H1 (cell line): ENCODE measurements around the gene CFDP1. TPM values are rescaled to one million over a fixed set of nuclear protein-coding genes. Genes with fewer than 3 reads are reported as not detected.

ENCODE experiments used
- CTCF ChIA-PET: fragments of 300-600 bp; sonication (Branson Sonifier 250); formaldehyde crosslinking; loops from one replicate; lab custom pipeline; 2021; ENCODE audit not compliant: partially characterized antibody; lab: Charles Lee
- POLR2A ChIA-PET: fragments of 300-600 bp; sonication (Branson Sonifier 250); formaldehyde crosslinking; loops from one replicate; lab custom pipeline; 2021; ENCODE audit warnings: inconsistent platforms; ENCODE audit not compliant: partially characterized antibody; lab: Charles Lee
- DNase-seq, 2 experiments: peaks; one replicate each; pipeline versions ENCODE4 v3.0.0 to v3.0.0-alpha.2; 2010 to 2022; ENCODE audit warnings: low spot score in 2 of 2, low read depth in 1 of 2, mixed read lengths in 1 of 2
- FAIRE-seq: peaks from 2 replicates; lab custom pipeline; 2011; peaks lifted over from hg19 to GRCh38; lab: Jason Lieb, UNC
- H2AFZ ChIP-seq: 2 replicates; pipeline ENCODE4 v1.8.1; 2012; ENCODE audit warnings: low read length, inconsistent platforms
- H2AK5ac ChIP-seq: 2 replicates; pipeline ENCODE4 v1.6.1; 2013; ENCODE audit warnings: low read depth, low read length
- H2BK120ac ChIP-seq: replicated peaks from 2 replicates; pipeline ENCODE3; 2013; ENCODE audit warnings: low read depth, low read length, inconsistent platforms
- H2BK12ac ChIP-seq: 2 replicates; pipeline ENCODE4 v1.6.1; 2013; ENCODE audit warnings: low read depth, low read length
- H2BK15ac ChIP-seq: 2 replicates; pipeline ENCODE4 v1.6.1; 2013; ENCODE audit warnings: low read length
- H2BK20ac ChIP-seq: 2 replicates; pipeline ENCODE4 v1.6.1; 2013; ENCODE audit warnings: low read length
- H2BK5ac ChIP-seq: 2 replicates; pipeline ENCODE4 v1.6.1; 2013; ENCODE audit warnings: low read depth, low read length
- H3K14ac ChIP-seq: 2 replicates; pipeline ENCODE4 v1.6.1; 2013; ENCODE audit warnings: inconsistent platforms; ENCODE audit not compliant: insufficient read length
- H3K18ac ChIP-seq: 2 replicates; pipeline ENCODE4 v1.6.1; 2013; ENCODE audit warnings: low read length; ENCODE audit errors: extremely low read depth
- H3K23ac ChIP-seq: 2 replicates; pipeline ENCODE4 v1.6.1; 2013; ENCODE audit warnings: inconsistent platforms; ENCODE audit not compliant: insufficient read length
- H3K23me2 ChIP-seq: 2 replicates; pipeline ENCODE4 v1.6.1; 2013; ENCODE audit warnings: low read depth, low read length
- H3K27ac ChIP-seq: 2 replicates; pipeline ENCODE4 v1.6.1; 2011; ENCODE audit warnings: low read depth, low read length, inconsistent platforms
- H3K27me3 ChIP-seq, 4 experiments: replicated peaks in 1 of 4; 1 replicate in 1 of 4; 2 replicates in 3 of 4; pipeline versions ENCODE4 v1.6.1 to v1.8.1; 2011 to 2013; ENCODE audit warnings: low read length in 3 of 4, mild to moderate bottlenecking in 3 of 4, inconsistent platforms in 2 of 4, mixed read lengths in 2 of 4, moderate library complexity in 1 of 4; ENCODE audit not compliant: control insufficient read depth in 3 of 4, insufficient read depth in 3 of 4; ENCODE audit errors: extremely low read depth in 1 of 4
- H3K36me3 ChIP-seq, 4 experiments: 2 replicates each; pipeline versions ENCODE4 v1.6.1 to v1.8.1; 2011 to 2013; ENCODE audit warnings: mild to moderate bottlenecking in 4 of 4, low read length in 3 of 4, moderate library complexity in 2 of 4, control low read depth in 1 of 4, inconsistent platforms in 1 of 4; ENCODE audit not compliant: insufficient read depth in 4 of 4, control insufficient read depth in 2 of 4
- H3K4ac ChIP-seq: replicated peaks from 2 replicates; pipeline ENCODE3; 2013; ENCODE audit warnings: low read length, low read depth, mixed read lengths, inconsistent platforms; ENCODE audit not compliant: insufficient read length
- H3K4me1 ChIP-seq, 4 experiments: replicated peaks in 1 of 4; 1 replicate in 1 of 4; 2 replicates in 3 of 4; pipeline versions ENCODE4 v1.6.1 to v1.8.1; 2011 to 2013; ENCODE audit warnings: low read length in 3 of 4, inconsistent platforms in 2 of 4, mixed read lengths in 1 of 4; ENCODE audit not compliant: insufficient read depth in 4 of 4, control insufficient read depth in 3 of 4
- H3K4me2 ChIP-seq, 2 experiments: 2 replicates each; pipeline versions ENCODE4 v1.6.1 to v1.8.1; 2011 to 2013; ENCODE audit warnings: low read depth in 2 of 2, low read length in 2 of 2, control low read depth in 1 of 2, inconsistent platforms in 1 of 2, mild to moderate bottlenecking in 1 of 2; ENCODE audit not compliant: insufficient read depth in 1 of 2
- H3K4me3 ChIP-seq, 4 experiments: fragments of 200-600, 300-600 bp in 1 of 4; sonication (generic), shearing (Covaris generic), sonication (Bioruptor Twin) in 1 of 4; 2 replicates each; pipeline versions ENCODE4 v1.5.1 to v1.8.1; 2011 to 2016; ENCODE audit warnings: low read length in 4 of 4, low read depth in 3 of 4, control low read depth in 2 of 4, inconsistent platforms in 2 of 4, mild to moderate bottlenecking in 2 of 4, mixed read lengths in 1 of 4, moderate library complexity in 1 of 4; ENCODE audit not compliant: insufficient read depth in 2 of 4; ENCODE audit errors: extremely low read depth in 1 of 4
- H3K56ac ChIP-seq: replicated peaks from 2 replicates; pipeline ENCODE3; 2013; ENCODE audit warnings: low read depth, mild to moderate bottlenecking, mixed read lengths, low read length, inconsistent platforms; ENCODE audit not compliant: insufficient read length
- H3K79me1 ChIP-seq: 2 replicates; pipeline ENCODE4 v1.6.1; 2013; ENCODE audit warnings: low read depth, low read length, control low read depth
- H3K79me2 ChIP-seq, 2 experiments: 2 replicates each; pipeline versions ENCODE4 v1.6.1 to v1.8.1; 2012 to 2013; ENCODE audit warnings: low read length in 2 of 2, mild to moderate bottlenecking in 2 of 2, inconsistent platforms in 1 of 2; ENCODE audit not compliant: insufficient read depth in 2 of 2, control insufficient read depth in 1 of 2
- H3K9ac ChIP-seq, 4 experiments: replicated peaks in 1 of 4; 1 replicate in 1 of 4; 2 replicates in 3 of 4; pipeline versions ENCODE4 v1.6.1 to v1.8.1; 2011 to 2013; ENCODE audit warnings: low read depth in 3 of 4, low read length in 3 of 4, control low read depth in 2 of 4, mild to moderate bottlenecking in 2 of 4, moderate library complexity in 2 of 4, inconsistent platforms in 1 of 4; ENCODE audit errors: extremely low read depth in 1 of 4
- H3K9me3 ChIP-seq, 2 experiments: 2 replicates each; pipeline versions ENCODE4 v1.6.1 to v1.8.1; 2012 to 2013; ENCODE audit warnings: mild to moderate bottlenecking in 2 of 2, moderate library complexity in 2 of 2, control low read depth in 1 of 2, inconsistent platforms in 1 of 2, low read depth in 1 of 2, low read length in 1 of 2, mixed read lengths in 1 of 2; ENCODE audit not compliant: insufficient read depth in 2 of 2
- H4K20me1 ChIP-seq, 2 experiments: replicated peaks in 1 of 2; 2 replicates each; pipeline versions ENCODE3 to v1.8.1; 2011 to 2013; ENCODE audit warnings: inconsistent platforms in 2 of 2, low read length in 2 of 2, mild to moderate bottlenecking in 1 of 2; ENCODE audit not compliant: insufficient read depth in 2 of 2, control insufficient read depth in 1 of 2
- H4K5ac ChIP-seq: 2 replicates; pipeline ENCODE4 v1.6.1; 2013; ENCODE audit warnings: low read length, low read depth, mixed read lengths, inconsistent platforms; ENCODE audit not compliant: insufficient read length
- H4K8ac ChIP-seq: 2 replicates; pipeline ENCODE4 v1.8.0; 2013; ENCODE audit warnings: mild to moderate bottlenecking, moderate library complexity, low read length, inconsistent platforms; ENCODE audit not compliant: insufficient read depth; ENCODE audit errors: extremely low read depth
- H4K91ac ChIP-seq: replicated peaks from 2 replicates; pipeline ENCODE3; 2013; ENCODE audit warnings: low read length, mixed read lengths, inconsistent platforms; ENCODE audit not compliant: insufficient read length
- ASH2L ChIP-seq: fragments of 200-600, 300-600 bp; sonication (generic); IDR thresholded peaks from one replicate; pipeline ENCODE4 v1.7.1; 2017; ENCODE audit warnings: low read length
- BACH1 ChIP-seq: IDR thresholded peaks from 2 replicates; pipeline ENCODE4 v1.6.1; 2012; ENCODE audit warnings: low read length, improper control_type of control experiment
- BRCA1 ChIP-seq: IDR thresholded peaks from 2 replicates; pipeline ENCODE4 v1.6.1; 2012; ENCODE audit warnings: low read depth, low read length, improper control_type of control experiment
- CBX5 ChIP-seq: fragments of 300-800, 300-1000 bp; sonication (generic); IDR thresholded peaks from 2 replicates; pipeline ENCODE4 v1.7.1; 2016; ENCODE audit warnings: antibody characterized with exemption, low read length, low read depth
- CHD1 ChIP-seq: IDR thresholded peaks from 2 replicates; pipeline ENCODE4 v1.6.1; 2012; ENCODE audit warnings: low read depth, low read length, improper control_type of control experiment
- GABPA ChIP-seq: IDR thresholded peaks from 2 replicates; pipeline ENCODE4 v1.6.1; 2011; ENCODE audit warnings: mild to moderate bottlenecking, low read length, moderate library complexity, borderline replicate concordance; ENCODE audit not compliant: insufficient read depth
- KDM5A ChIP-seq: fragments of 200-600 bp; IDR thresholded peaks from 2 replicates; pipeline ENCODE4 v1.7.1; 2012; ENCODE audit warnings: mild to moderate bottlenecking, low read length, inconsistent platforms, mixed read lengths
- POLR2AphosphoS5 ChIP-seq: IDR thresholded peaks from 2 replicates; pipeline ENCODE4 v1.6.1; 2011; ENCODE audit warnings: low read depth, low read length
- RFX5 ChIP-seq: IDR thresholded peaks from 2 replicates; pipeline ENCODE4 v1.6.1; 2011; ENCODE audit warnings: low read depth, low read length, improper control_type of control experiment, borderline replicate concordance
- SUZ12 ChIP-seq: fragments of 200-600 bp; sonication (generic); IDR thresholded peaks from 2 replicates; pipeline ENCODE4 v1.6.1; 2012; ENCODE audit warnings: mild to moderate bottlenecking, inconsistent platforms, low read length, moderate library complexity, mixed read lengths
- TAF7 ChIP-seq: optimal IDR thresholded peaks from 2 replicates; pipeline ENCODE3; 2011; ENCODE audit warnings: low read depth, mild to moderate bottlenecking, inconsistent platforms, low read length, moderate library complexity, borderline replicate concordance
- TEAD4 ChIP-seq: IDR thresholded peaks from 2 replicates; pipeline ENCODE4 v1.6.1; 2012; ENCODE audit warnings: low read depth, low read length, inconsistent platforms, mixed read lengths
- YY1 ChIP-seq: IDR thresholded peaks from 2 replicates; pipeline ENCODE4 v1.6.1; 2011; ENCODE audit warnings: low read depth, mild to moderate bottlenecking, low read length
- WGBS, 2 experiments: shearing (Covaris generic) in 1 of 2; methylation state at CpG; one replicate each; pipeline versions ENCODE4 v1.1.6 to v1.1.7; 2013 to 2015; ENCODE audit warnings: low lambda C conversion rate in 2 of 2, mixed read lengths in 2 of 2, inconsistent platforms in 1 of 2, low coverage in 1 of 2, missing lambda C conversion rate in 1 of 2; ENCODE audit not compliant: insufficient replicate concordance in 2 of 2, insufficient coverage in 1 of 2, insufficient read length in 1 of 2; ENCODE audit errors: extremely low coverage in 1 of 2, missing lambda C conversion rate in 1 of 2; 5-methylcytosine and 5-hydroxymethylcytosine counted together
- polyA plus RNA-seq, 7 experiments: library from polyadenylated mRNA; depleted of rRNA in 3 of 7; stranded (reverse) in 5 of 7; unstranded in 2 of 7; fragments of >200 nt in 5 of 7; fragments of 200-250 nt in 2 of 7; gene quantifications; 1 replicate in 5 of 7; 2 replicates in 1 of 7; 4 replicates in 1 of 7; pipeline versions ENCODE4 v1.2.1 to v1.2.3, GENCODE V29; 2011 to 2013; ENCODE audit warnings: missing spikeins in 2 of 7, mixed read lengths in 2 of 7
- total RNA-seq: library from RNA; stranded (reverse); fragmentation: NEBNext Ultra II Directional; extraction: Animal tissue kit (Norgen Biotek cat#: 25700); gene quantifications from 2 replicates; pipeline ENCODE4 v1.2.1, GENCODE V29; 2021

Gene CFDP1
- total and polyA plus RNA-seq, 2 of the 8 experiments (the other 6 are each of a cell fraction or from before 2014, with no cell fraction given): 25.5 to 77.3 TPM

GRCh38 chr16:75279305-75279704, 154.0 kb downstream of the CFDP1 start:
- H2BK12ac ChIP-seq: no peak overlapping the region
- no peaks in the 10 kb centered on the region for H3K9me3 ChIP-seq
- no peak overlapping the region for H3K14ac ChIP-seq
- TF ChIP-seq CBX5: no peak
- TF ChIP-seq YY1: no peak
- TF ChIP-seq TEAD4: no peak
- no peak for TF ChIP-seq GABPA
- no peak for TF ChIP-seq KDM5A
- TF ChIP-seq CHD1: no peak
- no peak for TF ChIP-seq BACH1
- TF ChIP-seq POLR2AphosphoS5: no peak
- no peak for TF ChIP-seq SUZ12
- no peak for TF ChIP-seq TAF7
- no peak for TF ChIP-seq BRCA1
- no peak for TF ChIP-seq ASH2L
- TF ChIP-seq RFX5: no peak
- no peak overlapping the region for H3K23ac ChIP-seq
- no peaks in the 10 kb centered on the region for H3K23me2 ChIP-seq
- no peak overlapping the region for H3K4me3 ChIP-seq
- no peak overlapping the region; a peak in 1 of 7 replicates for H3K9ac ChIP-seq
- H3K18ac ChIP-seq: no peak overlapping the region
- no peaks in the 10 kb centered on the region for H3K27me3 ChIP-seq
- FAIRE-seq (no peak), DNase-seq (no peak)
- CTCF ChIA-PET: interaction anchor here (0.7 to 4.2 kb wide), 10 partner anchors 11 to 194 kb away, joined by 3 to 23 read pairs (median 6); no protein-coding TSS in a partner anchor
- H2BK15ac ChIP-seq: no peak overlapping the region
- H4K91ac ChIP-seq: no peak overlapping the region
- WGBS, 2 experiments: 74% methylated on average over 10 of the region's 10 CpGs; no CpG with 5 or more reads in 1 of the 2 experiments
- no peak overlapping the region for H2BK20ac ChIP-seq
- no peak overlapping the region for H3K4ac ChIP-seq
- no peak overlapping the region for H2BK5ac ChIP-seq
- no peaks in the 10 kb centered on the region for H3K79me1 ChIP-seq
- no peaks in the 10 kb centered on the region for H3K4me1 ChIP-seq
- H2AFZ ChIP-seq: no peak overlapping the region
- POLR2A ChIA-PET: interaction anchor here (0.7 to 1.7 kb wide), 5 partner anchors 11 to 52 kb away, joined by 3 to 6 read pairs (median 4); no protein-coding TSS in a partner anchor
- no peak overlapping the region for H2AK5ac ChIP-seq
- no peak overlapping the region for H3K56ac ChIP-seq
- H2BK120ac ChIP-seq: no peak overlapping the region
- no peak overlapping the region for H3K27ac ChIP-seq
- H3K36me3 ChIP-seq: no peaks in the 10 kb centered on the region
- no peak overlapping the region for H3K4me2 ChIP-seq
- no peak overlapping the region for H4K8ac ChIP-seq
- no peak overlapping the region for H4K5ac ChIP-seq
- H4K20me1 ChIP-seq: no peaks in the 10 kb centered on the region
- H3K79me2 ChIP-seq: no peaks in the 10 kb centered on the region
